ENCODE results near the gene SLC24A3. TPM values are rescaled to one million over a fixed set of nuclear protein-coding genes. Genes with fewer than 3 reads are reported as not detected.

SLC24A3 gene
- total RNA-seq, 3 donors from 2014 or later: 4.3 to 34.9 (median 5.7) TPM

DNA sequence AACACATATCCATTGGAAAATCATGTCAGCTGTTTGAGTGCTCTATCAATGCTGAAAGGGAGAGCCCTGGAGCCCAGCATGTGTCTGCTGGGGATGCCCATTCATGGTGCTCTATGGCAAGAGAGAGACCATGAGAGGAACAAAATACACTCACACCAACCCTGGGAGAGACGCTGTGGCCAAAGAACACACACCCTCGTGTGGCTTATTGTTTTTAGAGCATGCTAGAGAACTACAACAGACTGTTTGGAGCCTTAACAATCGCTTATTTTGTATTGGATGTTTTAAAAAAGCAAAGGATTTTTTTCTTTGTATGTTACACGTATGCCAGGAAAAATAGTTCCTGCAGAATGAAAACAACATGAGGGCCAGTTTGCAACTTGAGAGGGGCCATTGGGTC lies 151.0 kb downstream of the SLC24A3 start:
- no peak for ATAC-seq
- H3K4me3 ChIP-seq: no peak overlapping the region
- intact Hi-C loops (cut with DNase I, micrococcal nuclease): no loop called here
- no peaks in the 10 kb centered on the region for H3K36me3 ChIP-seq (ENCODE audit: low read depth)
- TF ChIP-seq, protein P1, sequence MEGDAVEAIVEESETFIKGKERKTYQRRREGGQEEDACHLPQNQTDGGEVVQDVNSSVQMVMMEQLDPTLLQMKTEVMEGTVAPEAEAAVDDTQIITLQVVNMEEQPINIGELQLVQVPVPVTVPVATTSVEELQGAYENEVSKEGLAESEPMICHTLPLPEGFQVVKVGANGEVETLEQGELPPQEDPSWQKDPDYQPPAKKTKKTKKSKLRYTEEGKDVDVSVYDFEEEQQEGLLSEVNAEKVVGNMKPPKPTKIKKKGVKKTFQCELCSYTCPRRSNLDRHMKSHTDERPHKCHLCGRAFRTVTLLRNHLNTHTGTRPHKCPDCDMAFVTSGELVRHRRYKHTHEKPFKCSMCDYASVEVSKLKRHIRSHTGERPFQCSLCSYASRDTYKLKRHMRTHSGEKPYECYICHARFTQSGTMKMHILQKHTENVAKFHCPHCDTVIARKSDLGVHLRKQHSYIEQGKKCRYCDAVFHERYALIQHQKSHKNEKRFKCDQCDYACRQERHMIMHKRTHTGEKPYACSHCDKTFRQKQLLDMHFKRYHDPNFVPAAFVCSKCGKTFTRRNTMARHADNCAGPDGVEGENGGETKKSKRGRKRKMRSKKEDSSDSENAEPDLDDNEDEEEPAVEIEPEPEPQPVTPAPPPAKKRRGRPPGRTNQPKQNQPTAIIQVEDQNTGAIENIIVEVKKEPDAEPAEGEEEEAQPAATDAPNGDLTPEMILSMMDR (IDR thresholded peaks at IDR 0.05): no peak
- H3K4me1 ChIP-seq (ENCODE audit: low read depth): no peaks in the 10 kb centered on the region
- H3K9me3 ChIP-seq: no peaks in the 10 kb centered on the region
- DNase-seq: no peak

DNA sequence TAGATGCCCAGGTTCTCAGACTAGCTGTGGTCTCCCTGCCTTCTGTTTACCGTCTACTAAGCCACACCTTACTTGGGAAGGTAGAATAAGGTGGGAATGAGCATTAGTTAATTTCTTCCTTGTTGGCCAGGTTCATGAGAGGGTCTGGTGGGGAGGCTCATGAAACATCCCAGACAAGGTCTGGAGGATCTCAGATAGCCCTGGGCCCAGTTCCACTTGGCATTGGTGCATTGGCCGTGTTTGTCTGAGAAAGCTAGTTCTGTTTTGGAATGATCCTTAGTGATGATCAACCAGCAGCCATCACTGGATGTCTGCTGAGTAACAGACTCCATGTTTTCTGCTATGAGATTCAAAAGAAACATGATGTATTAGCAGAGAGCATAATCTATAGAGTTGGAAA lies 155.1 kb downstream of the SLC24A3 start:
- no peak for ATAC-seq
- no peaks in the 10 kb centered on the region for H3K9me3 ChIP-seq
- TF ChIP-seq, protein P1 (IDR thresholded peaks at IDR 0.05): no peak

DNA sequence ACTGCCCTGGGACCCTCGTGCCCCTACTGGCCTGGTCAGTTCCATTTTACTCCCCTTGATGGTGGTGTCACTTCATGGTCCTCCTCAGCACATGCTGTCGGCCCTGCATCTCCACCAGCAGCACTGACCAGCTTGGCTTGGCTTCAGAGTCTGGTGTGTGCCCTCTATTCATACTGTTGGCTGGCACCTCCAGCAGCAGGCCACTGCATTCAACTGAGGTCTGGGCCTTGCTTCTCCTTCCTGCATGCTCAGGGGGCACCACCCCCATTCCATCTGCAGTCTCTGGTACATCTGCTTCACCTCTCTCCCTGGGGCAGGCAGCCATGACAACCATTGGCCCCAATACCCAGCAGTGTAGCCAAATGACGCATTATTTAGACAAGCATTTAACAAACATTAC lies 155.9 kb downstream of the SLC24A3 start:
- Histone ChIP-seq H3K4me1 (ENCODE audit: low read depth) (no peaks in the 10 kb centered on the region), H3K4me3 (no peak overlapping the region), H3K9me3 (no peaks in the 10 kb centered on the region), H3K36me3 (ENCODE audit: low read depth) (no peaks in the 10 kb centered on the region)
- ATAC-seq (no peak), DNase-seq (no peak)
- TF ChIP-seq, protein P1 (IDR thresholded peaks at IDR 0.05): no peak
- intact Hi-C loops (cut with DNase I, micrococcal nuclease): no loop called here

More for the DNA sequence above, 155.1 kb downstream of the SLC24A3 start:
- H3K4me3 ChIP-seq: no peak overlapping the region
- DNase-seq: no peak
- H3K36me3 ChIP-seq (ENCODE audit: low read depth): no peaks in the 10 kb centered on the region
- intact Hi-C loops (cut with DNase I, micrococcal nuclease): no loop called here
- H3K4me1 ChIP-seq (ENCODE audit: low read depth): no peaks in the 10 kb centered on the region

DNA sequence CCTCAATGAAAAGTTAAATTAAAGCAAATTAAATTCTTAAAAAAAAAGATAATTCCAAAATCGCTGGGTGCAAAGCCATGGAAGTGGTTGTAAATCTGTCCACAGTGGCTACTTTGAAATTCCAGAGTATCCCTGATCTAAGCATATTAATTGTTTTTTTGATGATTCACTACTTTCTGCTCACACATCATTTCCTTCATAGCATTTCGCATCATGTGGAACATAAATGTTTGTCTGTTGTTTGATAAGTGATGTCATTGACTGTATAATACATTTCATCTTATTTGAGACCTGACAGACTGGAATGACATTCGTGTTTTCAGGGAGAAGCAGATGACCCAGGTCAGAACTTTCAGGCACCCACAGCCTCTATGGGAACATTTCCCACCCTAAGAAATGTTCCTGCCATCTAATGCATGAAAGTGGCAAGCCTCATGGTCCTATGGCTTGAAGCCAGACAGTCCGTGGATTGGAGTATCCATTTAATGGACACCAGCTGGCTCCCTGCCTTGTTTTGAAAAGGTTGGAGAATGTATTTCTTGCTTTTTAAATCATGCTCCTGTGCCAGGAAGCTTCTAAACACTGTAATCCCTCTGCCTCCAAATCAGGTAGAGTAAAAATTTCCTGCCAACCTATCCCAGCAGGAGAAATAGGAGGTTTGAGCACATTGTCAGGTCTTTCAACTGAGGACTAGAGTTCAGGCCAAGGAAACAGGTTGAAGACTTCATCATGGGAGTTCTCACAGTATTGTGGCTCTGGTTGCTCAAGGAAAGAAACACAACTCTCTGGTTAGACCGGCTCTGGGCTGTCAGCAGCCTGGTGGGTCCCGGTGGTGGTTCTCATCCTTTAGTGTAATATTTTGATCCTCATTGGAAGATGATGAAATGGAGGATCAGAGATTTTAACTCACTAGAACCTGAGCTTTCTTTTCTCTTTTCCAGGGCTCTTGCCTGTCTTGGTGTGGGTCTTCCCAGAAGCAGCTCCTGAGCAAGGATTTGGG lies 157.9 kb downstream of the SLC24A3 start:
- ATAC-seq (no peak), DNase-seq (no peak)
- Histone ChIP-seq H3K9me3 (no peaks in the 10 kb centered on the region), H3K4me1 (ENCODE audit: low read depth) (no peaks in the 10 kb centered on the region), H3K4me3 (no peak overlapping the region), H3K36me3 (ENCODE audit: low read depth) (no peaks in the 10 kb centered on the region)
- TF ChIP-seq, protein P1 (IDR thresholded peaks at IDR 0.05): no peak
- intact Hi-C loops (cut with DNase I, micrococcal nuclease): no loop called here

DNA sequence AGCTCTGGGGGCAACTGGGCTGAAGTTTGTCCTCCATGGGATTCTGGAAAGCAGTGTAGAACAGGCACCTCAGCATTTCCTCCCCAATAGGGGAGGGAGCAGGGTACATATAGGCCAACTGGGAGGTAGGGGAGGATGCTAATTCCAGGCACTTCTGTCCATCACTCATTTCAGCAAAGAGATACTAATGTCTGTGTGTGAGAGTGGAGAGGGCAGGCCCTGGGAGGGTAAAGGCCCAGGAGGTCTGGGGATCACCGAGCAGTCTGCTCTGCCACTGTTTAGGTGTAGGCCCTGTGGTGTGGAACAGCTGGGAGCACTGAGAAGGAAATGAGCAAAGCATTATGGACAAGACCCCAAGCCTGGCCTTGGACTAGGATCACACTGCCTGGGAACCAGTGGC lies 158.7 kb downstream of the SLC24A3 start:
- H3K4me3 ChIP-seq: no peak overlapping the region
- TF ChIP-seq, protein P1 (IDR thresholded peaks at IDR 0.05): no peak
- no peaks in the 10 kb centered on the region for H3K9me3 ChIP-seq
- ATAC-seq (no peak), DNase-seq (no peak)
- no peaks in the 10 kb centered on the region for H3K4me1 ChIP-seq (ENCODE audit: low read depth)
- intact Hi-C loops (cut with DNase I, micrococcal nuclease): no loop called here
- no peaks in the 10 kb centered on the region for H3K36me3 ChIP-seq (ENCODE audit: low read depth)
